ENCODE data around the gene OR52H1.

Gene OR52H1

DNA sequence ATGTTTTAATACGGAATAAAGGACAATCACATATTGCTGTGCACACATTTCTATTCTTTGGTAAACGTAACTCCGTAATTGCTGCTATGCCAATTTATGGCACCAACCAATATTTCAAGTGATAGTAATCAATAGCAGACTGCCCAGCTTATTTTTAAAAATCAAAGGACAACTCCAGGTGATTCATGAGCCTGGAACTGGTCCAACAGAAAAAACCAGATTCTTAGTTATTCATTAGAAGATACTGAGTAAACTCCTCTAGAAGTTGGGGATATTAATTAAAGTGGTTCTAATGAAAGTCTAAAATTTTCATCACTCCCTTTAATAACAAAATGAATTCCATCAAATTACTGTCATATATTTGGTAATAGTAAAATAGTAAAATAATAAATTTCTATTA lies 9.4 kb upstream of the OR52H1 start:
- H3K4me3 Mint-ChIP-seq: no peak overlapping the region
- ATAC-seq (replicated peaks) (no peak), DNase-seq (no peak)
- peaks cover 8 to 36% of the 10 kb centered on the region in 2 donors for H3K27me3 Mint-ChIP-seq
- peaks cover 0 to 1% of the 10 kb centered on the region in 2 donors for H3K4me1 Mint-ChIP-seq (ENCODE audit: low read depth in 2 of 2)
- H3K36me3 Mint-ChIP-seq (ENCODE audit: insufficient read depth): no peaks in the 10 kb centered on the region
- H3K27ac Mint-ChIP-seq: no peak overlapping the region
- H3K9me3 Mint-ChIP-seq: no peaks in the 10 kb centered on the region

DNA sequence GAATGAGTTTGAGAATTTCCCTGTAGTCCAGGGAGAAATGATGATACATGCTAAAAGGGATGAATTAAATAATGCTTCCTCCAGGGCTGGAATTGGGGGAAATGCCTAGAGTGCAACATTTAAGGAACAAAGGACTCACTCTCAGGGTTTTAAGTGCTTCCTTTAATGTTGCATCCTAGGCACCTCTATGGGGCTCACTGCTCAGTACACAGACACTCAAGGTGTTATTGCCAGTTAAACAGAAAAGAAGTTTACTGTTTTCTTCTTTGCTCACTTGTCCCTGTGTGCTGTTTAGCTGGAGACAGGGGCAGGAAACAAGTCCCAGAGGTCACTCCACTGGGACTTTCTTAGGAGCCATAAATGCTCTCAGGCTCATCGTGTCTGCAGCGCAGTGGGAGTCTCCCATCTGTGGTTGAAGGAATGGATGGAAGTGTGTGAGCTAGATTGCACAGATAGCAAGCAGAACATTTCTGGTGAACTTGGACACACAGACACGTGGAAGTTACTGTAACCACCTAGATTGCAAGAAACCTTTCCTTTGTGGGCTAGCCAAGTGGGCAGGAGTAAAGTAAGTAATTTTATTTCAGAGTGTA lies 8.4 kb upstream of the OR52H1 start:
- no peak for DNase-seq
- Mint-ChIP-seq H3K36me3 (ENCODE audit: insufficient read depth) (no peaks in the 10 kb centered on the region), H3K27ac (no peak overlapping the region), H3K27me3 (peaks cover 12 to 41% of the 10 kb centered on the region in 2 donors), H3K9me3 (no peaks in the 10 kb centered on the region), H3K4me1 (ENCODE audit: low read depth in 2 of 2) (peaks cover 0 to 1% of the 10 kb centered on the region in 2 donors), H3K4me3 (no peak overlapping the region)
- ATAC-seq (replicated peaks): no peak

GRCh38 chr11:5553343-5553742 lies 5.0 kb upstream of the OR52H1 start:
- Mint-ChIP-seq H3K36me3 (ENCODE audit: insufficient read depth) (no peaks in the 10 kb centered on the region), H3K4me1 (ENCODE audit: low read depth in 2 of 2) (peaks cover 0 to 1% of the 10 kb centered on the region in 2 donors), H3K27ac (no peak overlapping the region), H3K9me3 (no peaks in the 10 kb centered on the region), H3K4me3 (no peak overlapping the region), H3K27me3 (peaks cover 20 to 51% of the 10 kb centered on the region in 2 donors)
- no peak for DNase-seq
- ATAC-seq (replicated peaks): no peak

GRCh38 chr11:5550440-5551095 lies 2.2 kb upstream of the OR52H1 start:
- DNase-seq: no peak
- Mint-ChIP-seq H3K27ac (no peak overlapping the region), H3K27me3 (peaks cover 20 to 41% of the 10 kb centered on the region in 2 donors), H3K36me3 (ENCODE audit: insufficient read depth) (no peaks in the 10 kb centered on the region), H3K4me1 (ENCODE audit: low read depth in 2 of 2) (peaks cover 0 to 1% of the 10 kb centered on the region in 2 donors), H3K4me3 (no peak overlapping the region), H3K9me3 (no peaks in the 10 kb centered on the region)
- ATAC-seq (replicated peaks): no peak

- H3K4me1 Mint-ChIP-seq (ENCODE audit: low read depth in 2 of 2): no peaks in the 10 kb centered on the region
- no peak for DNase-seq
- H3K27me3 Mint-ChIP-seq: peaks cover 20 to 30% of the 10 kb centered on the region in 2 donors
- H3K27ac Mint-ChIP-seq: no peak overlapping the region
- H3K36me3 Mint-ChIP-seq (ENCODE audit: insufficient read depth): no peaks in the 10 kb centered on the region
- no peak overlapping the region for H3K4me3 Mint-ChIP-seq
- no peak for ATAC-seq (replicated peaks)
- no peaks in the 10 kb centered on the region for H3K9me3 Mint-ChIP-seq
Measured at GRCh38 chr11:5547982-5548381, 358 bp downstream of the OR52H1 start.

- no peak overlapping the region for H3K27ac Mint-ChIP-seq
- no peaks in the 10 kb centered on the region for H3K36me3 Mint-ChIP-seq (ENCODE audit: insufficient read depth)
- ATAC-seq (replicated peaks) (no peak), DNase-seq (no peak)
- H3K9me3 Mint-ChIP-seq: no peaks in the 10 kb centered on the region
- no peaks in the 10 kb centered on the region for H3K4me1 Mint-ChIP-seq (ENCODE audit: low read depth in 2 of 2)
- no peak overlapping the region for H3K4me3 Mint-ChIP-seq
- H3K27me3 Mint-ChIP-seq: peaks cover 13 to 22% of the 10 kb centered on the region in 2 donors
Measured at GRCh38 chr11:5546457-5546856, 1.9 kb downstream of the OR52H1 start.

DNA sequence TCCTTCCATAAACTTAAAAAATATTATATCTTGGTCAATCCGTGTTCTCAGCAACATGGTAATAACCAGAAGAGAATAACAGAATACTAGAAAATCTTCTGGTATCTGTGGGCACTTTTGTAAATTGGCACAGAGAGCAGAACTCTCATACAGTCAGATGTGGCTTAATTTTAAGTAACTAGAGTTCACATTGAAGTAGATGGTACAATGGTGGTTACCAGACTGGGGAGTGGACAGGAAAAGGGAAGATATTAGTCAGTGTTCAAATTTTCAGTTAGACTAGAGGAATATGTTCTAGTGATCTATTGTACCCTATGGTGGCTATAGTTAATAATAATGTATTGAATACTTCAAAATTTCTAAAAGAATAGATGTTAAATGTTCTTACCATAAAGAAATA lies 6.9 kb downstream of the OR52H1 start:
- no peak for DNase-seq
- no peak for ATAC-seq (replicated peaks)
- Mint-ChIP-seq H3K9me3 (no peaks in the 10 kb centered on the region), H3K36me3 (ENCODE audit: insufficient read depth) (no peaks in the 10 kb centered on the region), H3K27me3 (peaks cover 14 to 27% of the 10 kb centered on the region in 2 donors), H3K4me1 (ENCODE audit: low read depth in 2 of 2) (no peaks in the 10 kb centered on the region), H3K4me3 (no peak overlapping the region), H3K27ac (no peak overlapping the region)

GRCh38 chr11:5536482-5536881 lies 11.9 kb downstream of the OR52H1 start:
- Mint-ChIP-seq H3K9me3 (no peaks in the 10 kb centered on the region), H3K36me3 (ENCODE audit: insufficient read depth) (no peaks in the 10 kb centered on the region), H3K4me1 (ENCODE audit: low read depth in 2 of 2) (no peaks in the 10 kb centered on the region), H3K27me3 (peaks cover 18 to 30% of the 10 kb centered on the region in 2 donors), H3K27ac (no peak overlapping the region), H3K4me3 (no peak overlapping the region)
- DNase-seq: no peak
- no peak for ATAC-seq (replicated peaks)

DNA sequence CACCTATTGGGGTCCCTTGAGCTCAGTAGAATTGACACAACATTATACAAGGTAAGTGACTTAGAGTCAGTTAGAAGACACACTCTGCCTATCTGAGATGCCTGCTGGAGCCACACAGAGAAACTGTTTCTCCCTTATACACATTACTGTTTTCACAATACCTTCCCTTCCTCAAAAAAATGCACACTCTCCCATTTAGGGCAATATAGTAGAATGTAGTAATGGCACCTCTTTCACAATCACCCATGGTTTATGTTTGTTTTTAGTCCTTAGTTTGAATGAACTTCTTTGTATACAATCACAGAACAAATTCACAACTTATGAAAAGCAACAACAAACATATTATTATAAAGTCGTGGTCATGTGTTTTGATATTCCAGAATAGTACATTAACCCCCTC lies 14.3 kb downstream of the OR52H1 start:
- no peak overlapping the region for H3K4me3 Mint-ChIP-seq
- H3K9me3 Mint-ChIP-seq: no peaks in the 10 kb centered on the region
- H3K36me3 Mint-ChIP-seq (ENCODE audit: insufficient read depth): no peaks in the 10 kb centered on the region
- DNase-seq: no peak
- no peak overlapping the region for H3K27ac Mint-ChIP-seq
- ATAC-seq (replicated peaks): no peak
- no peaks in the 10 kb centered on the region for H3K4me1 Mint-ChIP-seq (ENCODE audit: low read depth in 2 of 2)
- peaks cover 21 to 22% of the 10 kb centered on the region in 2 donors for H3K27me3 Mint-ChIP-seq

DNA sequence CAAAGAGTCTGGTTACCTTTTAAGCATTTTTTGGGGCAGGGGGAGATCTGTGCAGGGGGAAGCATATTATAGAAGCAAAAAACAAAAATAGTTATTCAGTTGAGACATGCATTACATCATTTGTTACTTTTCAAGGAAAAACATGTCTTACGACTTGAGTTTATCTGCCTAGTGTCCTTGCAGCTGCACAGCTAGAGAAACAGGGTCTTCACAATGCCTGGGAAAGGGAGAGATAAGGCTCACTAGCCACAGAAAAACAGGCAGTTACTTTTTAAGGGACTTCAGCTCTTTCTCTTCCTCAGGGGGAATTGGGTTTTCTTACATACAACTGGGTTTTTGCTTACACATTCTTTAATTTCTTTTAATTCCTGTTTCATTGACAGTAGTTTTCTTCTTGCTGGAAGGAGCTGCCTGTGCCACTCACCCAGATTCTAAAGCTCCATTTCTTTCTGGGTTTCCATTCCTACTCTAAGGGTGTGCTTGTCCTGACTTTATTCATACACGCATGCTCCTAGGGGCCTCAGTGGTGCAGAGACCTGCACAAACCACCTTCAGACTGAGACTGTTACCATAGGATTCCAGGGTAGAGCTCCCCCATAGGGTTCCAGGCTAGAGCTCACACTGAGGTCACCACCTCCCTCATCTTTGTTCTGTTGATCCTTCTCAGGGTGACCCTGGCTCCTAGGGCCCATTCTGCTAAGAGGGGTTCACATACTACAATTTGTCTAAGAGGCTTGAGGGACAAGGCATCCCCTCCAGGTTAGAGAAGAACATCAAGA lies 17.1 kb downstream of the OR52H1 start:
- no peaks in the 10 kb centered on the region for H3K4me1 Mint-ChIP-seq (ENCODE audit: low read depth in 2 of 2)
- ATAC-seq (replicated peaks) (no peak), DNase-seq (no peak)
- peaks cover 22 to 23% of the 10 kb centered on the region in 2 donors for H3K27me3 Mint-ChIP-seq
- H3K9me3 Mint-ChIP-seq: no peaks in the 10 kb centered on the region
- H3K27ac Mint-ChIP-seq: no peak overlapping the region
- no peaks in the 10 kb centered on the region for H3K36me3 Mint-ChIP-seq (ENCODE audit: insufficient read depth)
- no peak overlapping the region for H3K4me3 Mint-ChIP-seq

DNA sequence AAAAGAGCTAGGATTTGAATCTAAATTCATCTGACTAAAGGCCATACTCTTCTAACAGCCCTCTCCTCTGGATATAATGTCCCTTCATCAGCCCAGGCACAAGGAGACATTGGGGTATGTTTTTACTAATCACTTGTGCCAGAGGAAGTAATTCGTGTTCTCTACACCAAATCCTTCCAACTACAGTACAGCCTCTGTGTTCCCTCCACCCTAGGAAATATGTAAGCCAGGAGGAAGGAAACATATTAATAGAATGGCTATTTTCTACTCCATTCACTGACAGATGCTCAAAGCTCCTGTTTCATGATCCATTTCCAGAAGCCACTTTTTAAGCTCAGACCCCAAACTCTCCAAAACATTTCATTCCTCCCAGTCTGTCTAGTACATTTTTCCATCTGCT lies 19.8 kb downstream of the OR52H1 start:
- no peaks in the 10 kb centered on the region for H3K9me3 Mint-ChIP-seq
- no peak for DNase-seq
- no peak overlapping the region for H3K4me3 Mint-ChIP-seq
- H3K27me3 Mint-ChIP-seq: peaks cover 31% of the 10 kb centered on the region in 2 donors
- no peaks in the 10 kb centered on the region for H3K4me1 Mint-ChIP-seq (ENCODE audit: low read depth in 2 of 2)
- no peak for ATAC-seq (replicated peaks)
- no peak overlapping the region for H3K27ac Mint-ChIP-seq
- no peaks in the 10 kb centered on the region for H3K36me3 Mint-ChIP-seq (ENCODE audit: insufficient read depth)

DNA sequence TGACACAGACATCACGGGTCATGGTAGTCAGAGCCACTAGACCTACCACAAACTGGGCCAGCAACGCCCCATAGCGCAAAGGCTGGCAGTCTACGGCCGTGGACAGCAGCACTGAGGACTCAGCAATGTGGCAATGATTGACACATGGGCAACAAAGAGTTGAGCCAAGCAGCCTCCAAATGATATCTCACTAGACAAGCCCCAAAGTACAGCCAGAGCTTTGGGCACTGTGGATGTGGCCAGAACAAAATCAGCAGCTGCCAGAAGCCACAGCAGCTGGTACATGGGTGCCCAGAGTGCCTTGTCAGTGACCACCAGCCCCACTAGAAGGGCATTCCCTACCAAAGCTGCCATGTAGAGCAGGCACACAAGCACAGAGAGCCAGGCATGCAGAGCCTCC lies 20.6 kb downstream of the OR52H1 start:
- Mint-ChIP-seq H3K36me3 (ENCODE audit: insufficient read depth) (no peaks in the 10 kb centered on the region), H3K9me3 (no peaks in the 10 kb centered on the region), H3K27ac (no peak overlapping the region), H3K4me1 (ENCODE audit: low read depth in 2 of 2) (no peaks in the 10 kb centered on the region), H3K27me3 (peaks cover 31% of the 10 kb centered on the region in 2 donors), H3K4me3 (no peak overlapping the region)
- ATAC-seq (replicated peaks) (no peak), DNase-seq (no peak)

DNA sequence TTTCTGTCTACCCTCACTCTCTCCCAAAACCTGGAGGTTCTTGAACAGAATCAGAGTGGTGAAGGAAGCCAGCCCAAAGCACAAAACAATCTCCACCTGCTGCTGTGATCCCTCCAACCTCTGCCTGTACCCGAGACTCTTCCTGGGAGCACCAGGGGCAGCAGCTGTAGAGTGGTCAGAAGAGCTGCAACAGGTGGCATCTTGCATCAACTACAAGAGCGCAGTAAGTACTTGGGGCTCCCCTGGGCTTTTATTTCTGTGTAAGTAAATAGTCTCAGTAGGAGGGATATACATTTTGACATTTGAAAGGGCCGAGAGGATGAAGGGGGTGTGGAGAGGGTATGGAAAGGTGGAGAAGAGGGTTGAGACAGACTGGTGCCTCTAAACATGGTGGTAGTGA lies 23.6 kb downstream of the OR52H1 start:
- Mint-ChIP-seq H3K9me3 (no peaks in the 10 kb centered on the region), H3K4me1 (ENCODE audit: low read depth in 2 of 2) (no peaks in the 10 kb centered on the region)
- ATAC-seq (replicated peaks): no peak

GRCh38 chr11:5522308-5522707 lies 26.0 kb downstream of the OR52H1 start:
- ATAC-seq (replicated peaks) (no peak), DNase-seq (no peak)
- Mint-ChIP-seq H3K27ac (no peak overlapping the region), H3K36me3 (ENCODE audit: insufficient read depth) (no peaks in the 10 kb centered on the region), H3K27me3 (peaks cover 15 to 20% of the 10 kb centered on the region in 2 donors), H3K9me3 (no peaks in the 10 kb centered on the region), H3K4me1 (ENCODE audit: low read depth in 2 of 2) (no peaks in the 10 kb centered on the region), H3K4me3 (no peak overlapping the region)

More for the DNA sequence above, 23.6 kb downstream of the OR52H1 start:
- H3K27me3 Mint-ChIP-seq: peaks cover 20 to 23% of the 10 kb centered on the region in 2 donors
- H3K27ac Mint-ChIP-seq: no peak overlapping the region
- no peaks in the 10 kb centered on the region for H3K36me3 Mint-ChIP-seq (ENCODE audit: insufficient read depth)
- DNase-seq: no peak
- no peak overlapping the region for H3K4me3 Mint-ChIP-seq

Measured in effector memory CD8-positive, alpha-beta T cell (primary cell).